Neural progenitor cell (in vitro differentiated cells): ENCODE results near the gene ZG16.

Experiments used
- CTCF ChIP-seq: fragments of 200-600 bp; sonication (generic); IDR thresholded peaks from 2 replicates; pipeline ENCODE4 v1.5.1; 2017; ENCODE audit warnings: antibody characterized with exemption, mild to moderate bottlenecking
- EZH2 ChIP-seq: fragments of 200-600 bp; sonication (generic); IDR thresholded peaks from 2 replicates; pipeline ENCODE4 v1.6.1; 2017; ENCODE audit warnings: antibody characterized with exemption, mild to moderate bottlenecking, moderate library complexity
- EZH2phosphoT487 ChIP-seq: fragments of 200-600 bp; sonication (generic); IDR thresholded peaks from 2 replicates; pipeline ENCODE4 v1.6.1; 2017; ENCODE audit warnings: antibody characterized with exemption

DNA sequence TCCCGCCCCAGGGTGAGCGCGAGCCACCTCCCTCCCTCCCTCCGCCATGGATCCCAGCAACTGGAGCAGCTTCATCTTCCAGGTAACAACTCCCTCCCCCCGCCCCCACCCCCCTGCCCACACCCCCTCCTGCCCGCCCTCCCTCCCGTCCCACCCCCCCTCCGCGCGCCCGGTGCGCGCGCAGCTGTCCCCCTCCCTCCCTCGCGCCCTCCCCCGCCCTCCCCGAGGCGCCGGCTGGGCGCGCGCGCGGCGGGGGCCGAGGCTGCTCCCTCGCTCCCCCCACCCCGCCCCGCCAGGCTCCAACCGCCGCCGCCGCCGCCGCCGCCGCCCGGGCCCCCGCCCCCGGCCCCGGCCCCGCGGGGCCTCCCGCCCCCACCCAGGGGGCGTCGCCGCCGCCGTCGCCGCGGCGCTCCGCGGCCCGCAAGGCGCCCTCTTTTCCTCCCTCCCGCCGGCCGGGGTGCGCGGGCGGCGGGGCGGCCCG lies 28.1 kb downstream of the ZG16 start, which contains the start of gene MAZ:
- TF ChIP-seq CTCF, result no peak
- TF ChIP-seq EZH2phosphoT487, result no peak
- no peak for TF ChIP-seq EZH2
